Skeletal muscle cell (primary cell): ENCODE data around the gene FNDC3A.
"Not testable (repeated sequence)": the region's sequence is repeated elsewhere in the genome, so short reads cannot be mapped to it uniquely, and the experiment has no call there.

ENCODE experiments used
- DNase-seq: peaks from one replicate; pipeline ENCODE4 v3.0.0-alpha.2; 2010; ENCODE audit warnings: low read depth
- H3K4me3 ChIP-seq: 2 replicates; pipeline ENCODE4 v1.5.1; 2011; ENCODE audit warnings: low read depth, mild to moderate bottlenecking, control low read depth, low read length, moderate library complexity

Gene FNDC3A

DNA sequence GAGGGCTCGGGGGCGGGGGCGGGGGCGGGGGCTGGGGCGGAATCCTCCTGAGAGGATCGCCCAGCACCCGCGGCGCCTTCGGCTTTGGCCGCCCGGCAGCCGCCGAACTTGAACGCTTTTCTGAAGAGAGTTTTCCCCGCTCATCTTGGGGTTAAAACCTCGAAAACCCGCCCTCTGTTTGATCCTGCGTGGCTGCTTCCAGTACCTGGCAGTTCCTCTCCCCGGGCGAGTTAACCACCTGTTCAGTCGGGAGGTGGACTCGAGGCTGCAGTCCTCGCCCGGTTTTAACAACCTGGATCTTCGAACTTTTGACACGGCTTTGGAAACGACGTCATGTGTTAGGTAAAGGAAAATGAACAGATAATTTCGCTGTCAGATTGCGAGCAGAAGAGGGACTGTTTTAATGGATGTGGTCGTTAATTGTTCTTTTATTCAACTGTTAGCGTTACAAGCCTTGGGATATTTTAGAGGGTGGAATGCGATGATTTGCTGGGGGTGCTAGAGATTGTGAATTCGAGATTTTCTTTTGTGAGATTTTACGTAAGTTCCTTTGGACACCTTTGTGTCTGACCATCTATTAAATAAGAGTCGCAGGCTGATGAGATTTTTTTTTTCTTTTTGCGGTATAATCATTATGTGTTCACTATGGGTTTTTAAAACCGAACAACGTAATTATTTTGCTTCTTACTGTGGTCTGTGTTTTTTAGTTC, 1.0 kb downstream of the FNDC3A start:
- H3K4me3 ChIP-seq: peak overlapping the region; percentile 83
- DNase-seq: peak; percentile 7

DNA sequence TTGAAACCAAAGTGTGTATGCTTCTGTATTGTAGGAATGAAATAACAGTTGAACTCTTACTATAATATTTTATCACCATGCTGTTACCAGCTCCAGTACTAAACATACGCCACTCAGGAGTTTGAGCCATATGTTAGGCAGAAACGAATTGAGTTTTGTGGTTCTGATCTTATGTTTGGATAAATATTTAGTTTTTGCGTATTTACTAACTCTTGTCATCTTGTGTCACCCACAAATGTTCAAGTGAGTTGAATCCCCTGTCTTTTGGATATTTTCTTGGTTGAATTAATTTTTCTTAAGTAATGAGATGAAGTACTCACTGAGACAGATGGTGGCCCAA, 1.5 kb downstream of the FNDC3A start:
- no peak for DNase-seq
- peak overlapping the region; percentile 83 for H3K4me3 ChIP-seq

DNA sequence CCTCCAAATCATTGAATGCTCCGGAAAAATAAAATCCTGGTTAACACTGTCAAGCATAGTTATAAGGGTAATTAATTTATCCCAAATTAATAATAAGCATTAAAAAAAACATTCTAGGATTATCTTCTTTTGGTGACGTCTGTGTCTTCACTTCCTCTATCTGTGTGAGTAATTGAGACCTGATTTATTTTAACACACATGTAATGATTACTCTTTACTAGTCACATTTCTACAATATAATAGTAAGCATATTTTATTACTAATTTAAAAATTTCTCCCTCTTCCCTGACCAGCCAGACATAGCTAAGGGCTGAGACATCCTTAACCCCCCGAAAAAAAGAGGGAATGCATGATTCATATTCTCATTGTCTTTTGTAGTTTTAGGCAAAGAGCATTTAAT, 2.3 kb downstream of the FNDC3A start:
- peak overlapping the region; percentile 83 for H3K4me3 ChIP-seq
- DNase-seq: no peak

DNA sequence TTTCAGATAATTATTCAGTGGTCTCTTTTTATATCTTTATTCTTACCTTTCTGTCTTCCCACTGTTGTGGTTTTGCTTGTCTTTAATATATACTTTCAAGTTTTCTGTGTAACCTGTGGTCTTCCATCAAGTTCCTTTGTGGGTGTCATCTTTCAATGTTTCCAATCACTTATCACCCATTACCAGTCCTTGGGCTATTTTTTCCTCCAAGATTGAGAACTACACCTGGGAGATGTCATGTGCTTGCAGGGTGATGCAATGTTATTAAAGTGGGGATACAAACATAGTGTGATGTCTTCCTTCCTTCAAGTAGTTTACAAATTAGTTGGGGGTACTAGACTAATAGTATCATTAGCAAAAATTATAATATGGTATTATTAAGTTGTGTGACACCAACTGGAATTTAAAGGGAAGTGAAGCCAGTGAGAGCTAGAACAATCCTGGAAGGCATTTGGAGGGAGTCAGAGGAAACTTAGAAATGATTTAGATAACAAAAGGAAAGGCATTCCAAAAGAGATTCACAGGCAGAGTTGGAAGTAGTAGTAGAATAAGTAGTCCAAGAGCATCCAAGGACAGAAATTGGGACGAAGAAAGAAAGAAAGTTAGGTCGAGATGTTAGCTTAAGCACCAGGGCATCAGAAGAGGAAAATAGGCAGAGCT, 3.4 kb downstream of the FNDC3A start:
- no peak overlapping the region for H3K4me3 ChIP-seq
- DNase-seq: no peak

DNA sequence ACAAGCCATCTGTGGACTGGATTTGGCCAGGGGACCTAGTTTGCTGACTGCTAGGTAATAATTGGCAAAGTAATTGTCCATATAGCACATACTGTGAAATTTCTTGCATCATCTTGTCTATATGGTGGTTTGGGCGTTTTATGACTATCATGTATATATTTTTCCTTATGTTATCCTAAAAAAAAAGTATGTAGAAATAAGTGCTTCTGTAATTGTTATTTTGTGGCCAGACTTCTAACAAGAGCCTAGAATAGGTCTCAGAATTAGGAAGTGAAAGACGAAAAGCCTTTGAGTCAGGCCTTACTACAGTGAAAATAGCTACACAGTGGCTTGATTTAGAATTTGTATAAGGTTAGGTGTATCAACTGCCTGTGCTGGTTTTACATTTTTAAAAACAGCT, 4.2 kb downstream of the FNDC3A start:
- H3K4me3 ChIP-seq: no peak overlapping the region
- no peak for DNase-seq

DNA sequence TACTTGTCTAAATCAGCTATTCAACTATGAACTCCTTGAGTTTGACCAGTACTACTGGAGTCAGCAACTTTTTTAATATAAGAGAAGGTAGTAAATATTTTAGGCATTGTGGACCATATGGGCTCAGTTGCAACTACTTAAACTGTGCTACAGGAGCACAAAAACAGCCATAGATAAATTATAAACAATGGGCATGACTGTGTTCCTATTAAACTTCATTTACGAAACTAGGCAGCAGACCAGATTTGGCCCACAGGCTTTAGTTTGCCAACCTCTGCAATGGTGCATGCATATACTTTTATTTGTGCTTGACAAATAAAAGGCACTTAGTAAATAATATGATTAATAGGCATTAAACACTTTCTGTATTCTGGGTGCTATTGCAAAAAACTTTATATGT, 7.6 kb downstream of the FNDC3A start:
- no peak for DNase-seq
- no peak overlapping the region for H3K4me3 ChIP-seq

DNA sequence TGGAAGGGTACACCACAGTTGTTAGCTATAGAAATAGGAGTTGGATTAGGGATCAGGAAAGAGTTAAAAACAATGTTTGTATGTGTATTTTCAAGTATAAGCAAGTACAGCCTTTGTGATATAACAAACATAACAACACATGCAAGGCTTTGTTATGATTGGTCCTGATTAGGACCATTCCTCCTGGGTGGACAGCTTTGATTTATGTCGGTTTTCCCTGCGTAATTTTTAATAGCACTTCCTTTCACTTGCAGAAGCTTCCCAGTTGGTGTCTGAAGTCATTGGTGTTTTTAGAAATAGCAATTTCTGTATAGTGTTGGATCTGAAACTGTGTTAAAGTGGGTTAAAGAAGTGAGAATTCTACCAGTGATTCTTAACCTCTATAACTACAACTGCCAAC, 10.0 kb downstream of the FNDC3A start:
- no peak for DNase-seq

DNA sequence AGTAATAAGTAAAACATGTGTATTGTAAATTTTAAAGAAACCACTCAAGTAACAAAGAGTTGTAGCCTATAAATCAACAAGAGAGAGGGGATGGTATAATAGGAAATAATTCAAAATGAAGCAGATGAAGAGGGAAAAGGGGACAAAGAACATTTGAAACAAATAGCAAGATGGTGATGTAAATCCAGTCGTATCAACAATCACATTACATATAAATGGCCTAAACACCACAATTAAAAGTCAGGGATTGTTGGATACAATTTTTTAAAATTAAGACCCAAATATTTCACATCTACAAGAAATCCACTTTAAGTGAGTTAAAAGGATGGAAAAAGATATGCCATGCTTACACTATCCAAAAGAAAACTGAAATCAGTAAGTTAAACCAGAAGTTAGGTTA, 15.2 kb downstream of the FNDC3A start:
- H3K4me3 ChIP-seq: no peak overlapping the region
- DNase-seq: no peak

More for the DNA sequence above, 10.0 kb downstream of the FNDC3A start:
- no peak overlapping the region for H3K4me3 ChIP-seq

DNA sequence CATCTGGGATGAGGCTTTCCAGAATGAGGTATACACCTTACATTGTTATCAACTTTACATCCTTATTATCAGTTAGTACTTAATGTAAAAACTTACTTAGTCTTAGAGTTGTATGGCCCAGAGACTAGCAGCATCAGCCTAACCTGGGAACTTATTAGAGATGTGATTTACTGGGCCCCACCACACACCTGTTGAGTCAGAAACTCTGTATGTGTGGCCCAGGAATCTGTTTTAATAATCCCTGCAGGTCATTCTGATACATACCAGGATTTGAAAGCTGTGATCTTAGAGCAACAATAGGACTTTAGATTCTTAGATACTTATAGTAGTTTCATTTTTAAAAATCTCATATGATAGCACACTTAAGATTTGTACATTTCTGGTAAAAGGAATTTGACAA, 17.4 kb downstream of the FNDC3A start:
- DNase-seq: no peak

DNA sequence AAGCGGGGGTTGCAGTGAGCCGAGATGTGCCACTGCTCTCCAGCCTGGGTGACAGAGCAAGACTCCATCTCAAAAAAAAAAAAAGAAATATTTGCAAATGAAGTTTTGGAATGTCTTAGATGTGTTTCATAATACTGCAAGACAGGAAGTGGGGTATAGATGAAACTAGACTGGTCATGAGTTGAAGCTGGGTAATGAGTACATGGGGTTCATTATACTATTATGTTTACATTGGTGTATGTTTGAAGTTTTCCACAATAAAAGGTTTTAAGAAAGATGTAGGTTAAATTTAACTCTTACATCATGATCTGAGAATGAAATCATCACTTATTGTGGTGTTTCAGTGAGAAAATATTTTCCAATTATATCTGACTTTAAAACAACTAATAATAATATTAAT, 19.0 kb downstream of the FNDC3A start:
- peak; percentile 22 for DNase-seq
- H3K4me3 ChIP-seq: no peak overlapping the region

More for the DNA sequence above, 17.4 kb downstream of the FNDC3A start:
- no peak overlapping the region for H3K4me3 ChIP-seq

DNA sequence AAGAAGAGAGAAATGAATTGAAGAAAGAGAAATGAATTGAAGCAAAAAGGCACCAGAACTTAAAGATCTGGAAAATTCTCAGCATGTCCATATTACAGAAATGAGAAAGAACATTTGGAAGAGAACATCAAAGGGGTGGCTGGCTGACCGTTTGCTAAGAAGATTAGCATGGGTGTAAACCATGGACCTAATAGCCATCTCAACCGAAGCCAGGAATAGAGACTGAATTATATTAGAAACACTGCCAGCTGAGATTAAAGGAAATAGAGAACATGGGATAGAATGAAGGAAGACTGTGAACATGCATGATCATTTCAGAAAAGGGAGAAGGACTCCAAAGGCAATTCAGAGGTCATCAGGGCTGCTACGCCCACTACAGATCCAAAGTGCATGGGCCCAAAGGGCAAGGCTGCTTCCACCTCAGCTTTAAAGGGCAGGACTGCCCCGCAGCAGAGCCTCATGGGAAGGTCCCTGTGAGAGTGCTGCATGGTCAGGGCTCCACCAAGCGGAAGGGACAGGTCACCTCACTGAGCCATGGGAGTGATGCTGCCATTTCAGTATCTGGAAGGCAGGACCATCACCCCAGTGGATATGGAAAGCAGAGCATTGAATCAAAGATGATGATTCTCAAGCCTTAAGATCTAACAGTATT, 23.1 kb downstream of the FNDC3A start:
- no peak for DNase-seq
- H3K4me3 ChIP-seq: no peak overlapping the region

DNA sequence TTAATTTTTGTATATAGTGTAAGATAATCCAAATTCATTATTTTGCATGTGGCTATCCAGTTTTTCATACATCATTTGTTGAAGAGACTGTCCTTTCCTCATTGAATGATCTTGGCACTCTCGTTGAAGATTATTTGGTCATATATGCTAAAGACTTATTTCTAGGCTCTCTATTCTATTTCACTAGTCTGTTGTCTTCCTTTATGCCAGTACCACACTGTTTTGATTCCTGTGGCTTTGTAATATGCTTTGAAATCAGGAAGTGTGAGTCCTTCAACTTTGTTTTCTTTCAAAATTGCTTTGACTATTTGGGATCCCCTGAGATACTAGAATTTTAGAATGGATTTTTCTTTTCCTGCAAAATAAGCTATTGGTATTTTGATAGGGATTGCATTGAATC, 24.5 kb downstream of the FNDC3A start:
- H3K4me3 ChIP-seq: no peak overlapping the region
- no peak for DNase-seq

DNA sequence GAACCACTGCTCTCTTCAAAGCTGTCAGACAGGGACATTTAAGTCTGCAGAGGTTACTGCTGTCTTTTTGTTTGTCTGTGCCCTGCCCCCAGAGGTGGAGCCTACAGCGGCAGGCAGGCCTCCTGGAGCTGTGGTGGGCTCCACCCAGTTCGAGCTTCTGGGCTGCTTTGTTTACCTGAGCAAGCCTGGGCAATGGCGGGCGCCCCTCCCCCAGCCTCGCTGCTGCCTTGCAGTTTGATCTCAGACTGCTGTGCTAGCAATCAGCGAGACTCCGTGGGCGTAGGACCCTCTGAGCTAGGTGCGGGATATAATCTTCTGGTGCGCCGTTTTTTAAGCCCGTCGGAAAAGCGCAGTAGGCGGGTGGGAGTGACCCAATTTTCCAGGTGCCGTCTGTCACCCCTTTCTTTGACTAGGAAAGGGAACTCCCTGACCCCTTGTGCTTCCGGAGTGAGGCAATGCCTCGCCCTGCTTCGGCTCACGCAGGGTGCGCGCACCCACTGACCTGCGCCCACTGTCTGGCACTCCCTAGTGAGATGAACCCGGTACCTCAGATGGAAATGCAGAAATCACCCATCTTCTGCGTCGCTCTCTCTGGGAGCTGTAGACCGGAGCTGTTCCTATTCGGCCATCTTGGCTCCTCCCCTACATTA, 43.4 kb downstream of the FNDC3A start:
- not testable (repeated sequence) for DNase-seq, H3K4me3 ChIP-seq

DNA sequence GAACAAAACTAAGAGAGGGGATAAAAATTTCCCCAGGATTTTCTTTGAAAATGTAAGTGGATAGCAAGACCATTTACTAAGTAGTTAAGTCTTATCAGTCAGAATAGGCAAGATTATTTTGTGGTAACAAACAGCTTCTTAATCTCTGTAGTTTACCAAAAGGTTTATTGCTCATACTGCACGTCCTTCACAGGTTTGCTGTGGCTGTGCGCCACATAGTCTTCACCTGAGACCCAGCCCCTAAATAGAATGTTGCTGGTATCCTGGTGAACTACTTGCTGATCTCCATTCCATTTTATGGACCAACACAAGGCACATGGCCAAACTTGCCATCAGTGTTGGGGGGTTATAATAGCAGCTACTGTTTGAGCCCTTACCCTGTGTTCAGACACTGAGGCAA, 44.6 kb downstream of the FNDC3A start:
- no peak for DNase-seq

DNA sequence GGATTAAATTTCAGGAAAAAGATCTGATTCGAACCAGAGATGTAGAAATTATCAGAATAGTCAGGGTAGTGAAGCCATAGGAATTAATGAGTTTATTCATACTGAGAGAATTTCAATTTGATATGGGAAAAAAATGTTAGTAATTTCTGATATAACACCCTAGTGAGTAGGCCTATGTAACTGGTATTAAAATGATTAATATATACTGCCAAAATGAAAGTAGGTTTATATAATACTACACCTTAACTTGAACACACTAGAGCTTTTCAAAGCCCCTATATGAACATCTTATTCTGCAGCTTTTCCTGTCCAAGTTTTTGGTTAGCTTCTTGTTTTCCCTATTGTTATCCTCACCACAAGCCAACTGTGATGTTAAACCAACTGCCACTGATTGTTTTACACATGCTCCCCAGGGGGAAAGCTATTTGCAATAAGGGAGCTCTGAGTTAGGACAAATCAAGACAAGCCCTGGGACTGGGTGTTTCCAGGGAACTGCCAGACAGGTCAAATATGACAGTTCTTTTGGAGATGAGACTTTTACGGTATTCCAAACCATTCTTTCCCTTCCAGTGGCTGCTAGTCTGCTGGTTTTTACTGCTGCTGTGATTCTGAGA, 45.3 kb downstream of the FNDC3A start:
- no peak overlapping the region for H3K4me3 ChIP-seq
- DNase-seq: no peak

More for the DNA sequence above, 44.6 kb downstream of the FNDC3A start:
- H3K4me3 ChIP-seq: no peak overlapping the region

DNA sequence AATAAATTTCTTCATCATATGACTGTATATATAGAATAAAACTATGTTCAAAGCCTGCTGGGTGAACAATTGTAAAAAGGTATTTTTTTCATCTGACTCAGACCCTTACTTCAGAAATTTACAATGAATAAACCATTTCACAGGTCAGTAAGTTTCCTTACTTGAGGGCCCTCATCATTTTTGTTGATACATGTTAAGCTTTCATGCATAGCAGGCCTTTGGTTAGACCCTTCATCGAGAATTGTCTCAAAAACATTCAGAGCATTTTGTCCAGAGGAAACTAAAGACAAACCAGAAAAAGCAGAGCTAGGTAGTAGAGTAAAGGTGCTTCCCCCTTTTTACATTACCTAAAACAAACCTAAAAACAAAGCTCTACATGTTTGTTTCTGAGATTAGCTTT, 46.2 kb downstream of the FNDC3A start:
- no peak for DNase-seq
- no peak overlapping the region for H3K4me3 ChIP-seq

DNA sequence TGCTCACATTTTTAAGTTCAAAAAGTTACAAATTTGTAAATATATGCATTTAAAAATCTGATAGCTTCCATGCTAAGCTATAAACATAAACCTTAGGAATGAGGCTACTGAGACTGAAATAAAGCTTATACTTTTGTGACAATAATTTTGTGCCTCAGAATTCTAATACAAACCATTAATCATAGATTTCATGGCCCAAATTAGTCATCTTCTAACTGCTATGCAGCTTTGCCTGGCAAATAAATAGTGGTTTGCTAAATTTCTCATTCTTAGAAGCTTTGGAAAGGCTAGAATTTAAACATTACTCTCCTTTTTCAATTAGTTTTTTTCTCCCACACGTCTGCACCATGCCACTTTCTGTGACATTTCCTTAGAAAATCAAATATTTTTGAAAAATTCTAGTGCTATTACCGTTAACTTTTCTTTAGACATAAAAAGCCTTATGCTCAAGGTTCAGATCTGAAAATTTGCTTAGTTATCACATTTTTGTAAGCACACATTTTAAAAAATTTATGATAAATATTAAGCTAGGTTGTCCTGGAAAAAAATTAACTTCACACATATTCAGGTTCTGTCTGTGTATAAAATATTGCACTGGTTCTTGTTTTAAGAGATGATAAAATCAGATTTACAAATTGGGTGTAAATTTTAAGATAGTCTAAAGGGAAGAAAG, 46.9 kb downstream of the FNDC3A start:
- no peak overlapping the region for H3K4me3 ChIP-seq
- peak; percentile 15 for DNase-seq

DNA sequence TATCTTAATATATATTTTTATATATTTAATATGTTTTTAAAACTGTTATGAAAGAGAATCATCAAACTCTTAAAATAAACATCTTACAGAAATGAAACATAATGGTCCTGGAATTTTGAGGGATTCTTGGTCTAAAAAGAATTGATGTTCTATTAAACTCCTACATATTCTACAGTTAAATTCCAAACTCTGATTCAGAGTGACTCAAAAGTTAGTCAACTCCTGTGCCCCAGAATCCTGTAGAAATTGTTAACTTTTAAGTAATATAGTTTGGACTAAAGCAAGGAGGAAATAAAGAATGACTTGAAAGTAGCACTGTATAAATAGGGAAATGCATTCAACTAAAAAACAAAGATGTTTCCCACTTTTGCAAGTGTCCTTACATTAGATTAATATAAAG, 47.7 kb downstream of the FNDC3A start:
- H3K4me3 ChIP-seq: no peak overlapping the region
- peak; percentile 52 for DNase-seq

DNA sequence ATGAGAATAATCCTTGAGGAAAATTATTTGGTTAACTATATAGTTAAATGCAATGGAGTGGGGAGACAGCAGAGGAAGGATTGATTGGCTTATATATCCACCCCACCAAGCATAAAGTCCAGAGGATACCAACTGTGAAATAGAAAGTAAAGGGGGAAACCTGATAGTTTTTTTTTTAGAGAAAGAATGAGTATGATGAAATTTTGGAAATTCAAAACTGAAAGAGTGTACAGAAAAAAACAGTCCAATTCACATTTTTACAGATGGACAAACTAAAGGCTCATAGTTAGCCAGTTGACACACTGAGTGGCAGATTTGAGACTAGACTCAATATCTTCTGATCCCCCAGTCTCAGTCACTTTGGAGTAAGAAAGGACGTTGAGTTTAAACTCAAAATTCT, 51.1 kb downstream of the FNDC3A start:
- H3K4me3 ChIP-seq: no peak overlapping the region
- peak; percentile 5 for DNase-seq
